Dermis microvascular lymphatic vessel endothelial cell (primary cell): ENCODE measurements around the gene CCDC170. TPM values are rescaled to one million over a fixed set of nuclear protein-coding genes. Genes with fewer than 3 reads are reported as not detected.

Source experiments
- DNase-seq, 2 donors: peaks; one replicate each; pipeline versions ENCODE4 v3.0.0 to v3.0.0-alpha.2; 2010; ENCODE audit warnings: low read depth in 2 of 2
- total RNA-seq: library from RNA; depleted of rRNA; stranded (reverse); fragments of >200 nt; gene quantifications from 2 replicates; pipeline ENCODE4 v1.2.1, GENCODE V29; 2014

Gene CCDC170
- total RNA-seq, 1 donor from 2014 or later, result under 0.01 TPM

- no peak for DNase-seq
Observed at GRCh38 chr6:151546941-151547659, 53.3 kb downstream of the CCDC170 start.

GRCh38 chr6:151548201-151548600, 54.4 kb downstream of the CCDC170 start:
- no peak for DNase-seq

DNA sequence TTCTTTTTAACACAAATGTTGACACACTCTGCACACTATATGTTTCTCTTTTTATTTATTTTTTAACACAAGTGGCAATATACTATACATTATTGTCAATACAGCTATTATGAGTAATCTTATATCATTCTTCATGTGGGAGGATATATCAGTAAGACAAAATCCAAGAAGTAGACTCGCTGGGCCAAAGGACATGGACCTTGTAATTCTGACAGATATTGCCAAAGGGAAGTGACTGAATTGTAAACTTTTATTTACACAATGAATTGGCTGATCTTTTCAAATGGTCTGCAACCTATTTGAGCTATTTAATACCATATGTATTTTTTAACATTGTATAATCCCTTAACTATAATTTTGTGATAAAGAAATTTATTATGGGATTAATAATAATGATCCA, 56.0 kb downstream of the CCDC170 start:
- DNase-seq, result no peak

DNA sequence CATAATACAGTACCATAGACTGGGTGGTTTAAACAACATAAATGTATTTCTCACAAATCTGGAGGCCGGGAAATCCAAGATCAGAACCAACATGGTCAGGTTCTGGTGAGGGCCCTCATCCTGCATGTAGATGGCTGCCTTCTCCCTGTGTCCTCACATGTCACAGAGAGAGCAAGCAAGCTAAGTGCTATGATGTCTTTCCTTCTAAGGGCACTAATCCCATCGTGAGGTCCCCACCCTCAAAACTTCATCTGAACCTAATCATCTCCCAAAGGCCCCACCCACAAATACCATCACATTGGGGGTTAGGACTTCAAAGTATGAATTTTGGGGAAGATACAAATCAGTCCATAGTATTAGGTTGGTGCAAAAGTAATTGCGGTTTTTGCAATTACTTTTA, 56.8 kb downstream of the CCDC170 start:
- no peak for DNase-seq

- no peak for DNase-seq
Observed at GRCh38 chr6:151551223-151551857, 57.5 kb downstream of the CCDC170 start.

DNA sequence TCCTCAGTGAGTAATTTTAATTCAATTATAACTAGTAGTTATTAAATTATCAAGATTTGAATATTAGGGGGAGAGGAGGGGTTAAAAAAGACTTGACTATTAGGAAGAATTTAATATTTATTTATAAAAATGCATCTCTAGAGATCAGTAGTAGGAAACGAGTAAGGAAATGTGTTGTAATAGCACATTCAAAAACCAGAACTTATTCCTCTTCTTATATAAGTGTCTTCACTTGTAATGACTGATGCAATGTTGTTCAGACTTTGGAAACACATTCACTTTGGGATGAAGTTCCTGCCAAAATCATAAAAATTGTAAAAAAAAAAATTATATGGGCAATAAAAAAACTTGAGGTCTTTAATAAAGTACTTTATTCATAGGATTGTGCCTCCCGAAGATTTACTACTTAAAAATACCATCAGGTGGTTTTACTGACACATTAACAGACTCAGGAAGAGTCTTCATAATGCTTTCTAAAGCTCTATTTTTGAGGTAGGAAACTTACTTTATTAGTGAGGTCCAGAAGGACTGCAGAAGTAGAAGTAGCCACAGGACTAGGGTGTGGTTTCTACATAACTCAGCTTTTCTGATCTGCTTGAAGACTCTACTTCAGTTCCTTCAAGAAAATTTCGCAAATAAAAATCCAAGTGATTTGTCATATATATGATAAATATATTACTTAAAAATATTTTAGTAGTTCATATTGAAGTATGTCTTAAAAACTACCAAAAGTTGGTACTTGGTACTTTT, 59.8 kb downstream of the CCDC170 start:
- DNase-seq, result no peak

DNA sequence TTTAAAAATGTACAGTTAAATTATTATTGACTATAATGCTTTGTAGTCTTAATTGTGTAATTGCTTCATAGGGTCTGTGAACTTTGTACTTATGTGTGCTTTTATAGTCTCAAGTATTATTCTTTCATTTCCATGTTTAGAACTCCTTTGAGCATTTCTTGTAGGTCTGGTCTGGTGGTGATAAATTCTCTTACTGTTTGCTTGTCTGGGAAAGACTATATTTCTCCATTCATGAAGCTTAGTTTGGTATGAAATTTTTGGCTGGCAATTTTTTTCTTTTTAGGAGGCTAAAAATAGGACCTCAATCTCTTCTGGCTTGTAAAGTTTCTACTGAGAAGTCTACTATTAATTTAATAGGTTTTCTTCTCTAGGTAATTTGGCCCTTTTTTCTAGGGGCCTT, 67.4 kb downstream of the CCDC170 start:
- no peak for DNase-seq

DNA sequence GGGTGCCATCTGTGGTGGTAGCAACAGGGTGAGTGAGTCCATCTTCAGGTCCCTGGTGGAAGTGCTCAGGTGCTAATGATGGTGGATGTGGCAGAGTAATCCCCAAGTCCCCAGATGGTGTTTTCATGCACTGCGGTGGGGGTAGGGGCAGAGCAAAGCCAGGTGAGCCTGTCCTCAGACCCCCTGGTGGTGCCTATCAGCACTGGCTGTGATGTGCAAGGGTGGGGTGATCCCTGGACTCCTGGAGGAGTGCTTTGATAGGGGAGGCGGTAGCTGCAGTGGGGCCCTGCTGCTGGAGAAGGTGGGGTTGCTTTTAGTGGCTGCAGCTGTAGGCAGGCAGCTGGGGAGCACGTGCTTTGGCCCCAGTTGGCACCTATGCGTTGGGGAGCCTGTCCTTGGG, 70.8 kb downstream of the CCDC170 start:
- DNase-seq, result no peak

GRCh38 chr6:151565940-151566339, 72.1 kb downstream of the CCDC170 start:
- no peak for DNase-seq

- no peak for DNase-seq
Observed at GRCh38 chr6:151566557-151566956, 72.7 kb downstream of the CCDC170 start.

DNA sequence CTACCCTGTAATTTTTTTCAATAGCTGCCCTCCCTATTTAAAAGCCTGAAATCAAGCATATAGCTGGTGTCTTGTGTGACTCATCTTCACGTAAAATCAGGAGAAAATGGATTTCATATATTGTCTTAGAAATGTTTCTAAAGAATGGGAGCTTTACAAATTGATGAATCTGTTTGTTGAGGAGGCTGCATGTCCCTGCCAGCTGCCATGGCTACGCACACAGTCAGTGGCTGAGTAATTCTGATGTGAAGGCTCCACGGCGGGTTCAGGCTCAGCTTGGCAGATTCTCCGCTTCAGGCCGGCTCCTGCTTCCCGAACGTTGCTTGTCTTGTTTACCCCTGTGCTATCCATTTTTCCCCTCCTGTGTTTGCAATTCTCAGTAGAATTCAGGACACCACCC, 82.8 kb downstream of the CCDC170 start:
- DNase-seq, result no peak

GRCh38 chr6:151577257-151577656, 83.4 kb downstream of the CCDC170 start:
- DNase-seq, result no peak

DNA sequence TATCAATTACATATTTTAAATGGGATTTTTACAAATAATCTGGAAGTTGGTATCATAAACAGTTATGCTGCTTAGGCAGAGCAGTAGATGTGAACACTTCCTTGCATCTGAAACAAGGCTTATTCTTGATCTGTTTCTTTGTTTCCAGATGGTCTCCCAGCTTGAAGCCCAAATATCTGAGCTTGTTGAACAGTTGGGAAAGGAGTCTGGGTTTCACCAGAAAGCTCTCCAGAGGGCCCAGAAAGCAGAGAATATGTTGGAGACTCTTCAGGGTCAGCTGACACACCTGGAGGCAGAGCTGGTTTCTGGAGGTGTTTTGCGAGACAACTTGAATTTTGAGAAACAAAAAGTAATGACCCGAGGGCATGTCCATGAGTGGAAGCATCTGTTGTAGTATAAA, 91.9 kb downstream of the CCDC170 start:
- DNase-seq, result no peak

DNA sequence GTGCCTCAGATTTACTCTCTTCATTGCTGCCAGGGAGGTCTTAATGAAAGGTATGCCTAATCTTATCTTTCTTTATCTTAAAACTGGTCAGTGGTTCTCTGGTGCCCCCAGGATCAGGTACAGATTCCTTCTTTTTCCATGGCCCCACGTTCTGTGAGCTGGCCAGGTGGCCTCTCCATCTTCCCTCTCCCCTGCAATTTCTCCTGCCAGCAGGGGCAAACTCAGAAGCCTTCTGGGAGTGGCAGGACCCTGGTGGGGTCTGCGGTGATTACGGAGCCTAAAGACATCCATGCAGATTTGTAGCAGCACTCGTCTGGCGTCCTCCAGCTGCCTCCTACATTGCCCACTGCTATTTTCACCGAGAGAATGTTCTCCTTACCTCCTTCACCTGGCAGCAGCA, 95.8 kb downstream of the CCDC170 start:
- DNase-seq, result no peak

DNA sequence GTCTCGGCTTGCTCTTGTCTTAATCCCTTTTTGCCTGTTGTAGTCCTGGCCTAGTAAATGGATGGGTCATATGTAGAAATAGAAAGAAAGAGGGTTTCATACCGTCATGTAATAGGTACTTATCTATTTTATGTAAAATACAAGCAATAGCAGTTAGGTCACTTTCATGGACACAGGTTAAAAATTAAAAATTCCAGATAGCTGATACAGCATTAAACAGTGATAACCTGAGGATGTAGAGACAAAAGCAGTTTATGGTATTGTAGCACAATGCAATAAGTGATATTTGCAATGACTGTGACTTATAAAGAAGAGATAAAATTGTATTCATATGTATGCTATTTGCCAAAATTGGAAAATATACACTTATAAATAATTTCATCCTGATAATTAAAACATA, 96.9 kb downstream of the CCDC170 start:
- no peak for DNase-seq

DNA sequence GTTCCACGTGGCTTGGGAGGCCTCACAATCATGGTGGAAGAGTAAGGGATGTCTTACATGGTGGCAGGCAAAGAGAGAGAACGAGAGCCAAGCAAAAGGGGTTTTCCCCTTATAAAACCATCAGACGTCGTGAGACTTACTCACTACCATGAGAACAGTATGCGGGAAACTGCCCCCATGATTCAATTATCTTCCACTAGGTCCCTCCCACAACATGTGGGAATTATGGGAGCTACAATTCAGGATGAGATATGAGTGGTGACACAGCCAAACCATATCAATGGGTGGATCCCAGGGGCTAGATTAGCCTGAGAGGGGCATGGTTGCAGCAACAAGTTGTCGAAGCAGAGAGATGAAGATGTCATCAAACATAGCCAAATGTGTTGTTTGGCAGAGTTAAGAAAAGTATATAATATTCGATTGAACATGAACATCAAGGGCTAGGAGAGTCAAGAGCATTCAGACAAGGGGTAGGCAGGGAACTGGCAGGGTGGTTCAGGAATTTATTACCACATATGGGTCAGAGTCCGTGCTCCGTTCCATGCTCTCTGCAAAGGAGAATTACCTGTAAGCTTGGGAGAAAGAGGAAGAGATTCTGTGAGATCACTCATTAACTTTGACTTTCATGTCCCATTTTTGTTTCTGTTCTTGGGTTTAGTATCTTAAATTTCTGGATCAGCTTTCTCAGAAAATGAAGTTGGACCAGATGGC, 98.8 kb downstream of the CCDC170 start:
- no peak for DNase-seq

DNA sequence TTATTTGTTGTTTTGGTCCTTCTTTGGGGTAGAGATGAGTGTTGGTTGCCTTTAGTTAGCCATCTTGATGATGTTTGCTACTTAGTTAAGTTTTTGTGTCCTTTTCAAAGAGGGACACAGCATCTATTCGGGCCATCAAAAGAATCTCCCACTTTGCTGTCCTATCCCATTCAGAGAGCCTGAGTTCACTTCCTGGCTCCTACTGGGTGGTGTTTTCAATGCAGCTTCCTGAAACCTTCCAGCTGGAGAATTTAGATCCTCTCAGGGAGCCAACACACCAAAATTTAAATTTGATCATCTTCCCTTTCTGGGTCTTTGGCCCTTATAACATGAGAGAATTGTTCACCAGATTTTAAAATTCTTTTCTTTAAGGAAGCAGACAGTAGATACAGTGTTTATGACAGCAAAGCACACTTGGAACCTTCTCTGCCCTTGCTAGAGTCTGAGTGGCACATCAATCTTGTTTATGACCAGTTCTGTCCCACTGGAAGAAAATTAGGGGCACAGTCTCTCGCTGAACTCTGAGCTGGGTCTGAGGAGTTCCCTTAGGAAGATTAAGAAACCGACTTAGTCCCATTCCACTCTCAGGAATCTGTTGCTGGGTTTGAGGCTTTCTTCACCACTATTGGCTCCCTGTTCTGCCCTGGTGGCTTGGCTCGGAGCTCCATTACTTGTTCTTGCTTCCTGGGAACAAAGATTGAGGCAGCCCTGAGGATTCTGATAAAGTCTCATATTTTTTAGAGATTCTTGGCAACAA, 115.5 kb downstream of the CCDC170 start:
- no peak for DNase-seq

- DNase-seq, result no peak
Observed at GRCh38 chr6:151610326-151610725, 116.5 kb downstream of the CCDC170 start.

DNA sequence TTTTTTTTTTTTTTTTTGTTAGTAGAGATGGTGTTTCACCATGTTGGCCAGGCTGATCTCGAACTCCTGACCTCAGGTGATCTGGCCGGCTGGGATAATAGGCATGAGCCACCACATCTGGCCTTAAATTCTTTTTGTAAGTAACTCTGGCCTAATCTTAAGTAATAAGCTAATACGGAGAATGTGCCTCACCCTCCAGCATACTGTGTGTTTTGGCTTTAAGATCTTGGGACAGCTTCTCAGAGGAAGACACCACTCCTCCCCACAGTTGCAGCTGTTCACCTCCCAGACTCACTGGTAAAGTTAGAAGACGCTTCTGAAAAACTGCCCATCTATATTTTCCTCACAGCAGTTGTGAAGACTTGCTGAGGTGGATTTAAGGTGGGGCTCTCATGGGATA, 120.8 kb downstream of the CCDC170 start:
- DNase-seq, result no peak

DNA sequence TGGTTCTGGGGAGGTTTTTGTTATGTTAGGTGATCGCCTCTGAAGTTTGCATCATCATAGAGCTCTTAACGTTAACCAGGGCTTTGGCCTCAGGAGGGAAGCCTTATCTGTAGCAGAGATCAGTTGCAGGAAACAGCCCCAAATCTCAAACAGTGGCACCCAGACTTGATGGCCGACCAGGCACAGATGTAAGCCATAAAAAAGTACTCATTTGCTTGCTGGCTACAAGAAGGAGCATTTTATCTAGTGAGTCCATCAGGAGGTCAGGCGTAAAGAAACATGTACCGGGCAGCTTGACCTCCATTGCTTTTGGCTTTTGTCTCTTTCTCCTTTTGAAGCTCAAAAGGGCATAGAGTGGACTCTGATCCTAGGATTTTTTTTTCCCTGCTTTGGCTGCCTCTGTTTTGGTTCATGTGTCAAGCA, 122.3 kb downstream of the CCDC170 start:
- no peak for DNase-seq

DNA sequence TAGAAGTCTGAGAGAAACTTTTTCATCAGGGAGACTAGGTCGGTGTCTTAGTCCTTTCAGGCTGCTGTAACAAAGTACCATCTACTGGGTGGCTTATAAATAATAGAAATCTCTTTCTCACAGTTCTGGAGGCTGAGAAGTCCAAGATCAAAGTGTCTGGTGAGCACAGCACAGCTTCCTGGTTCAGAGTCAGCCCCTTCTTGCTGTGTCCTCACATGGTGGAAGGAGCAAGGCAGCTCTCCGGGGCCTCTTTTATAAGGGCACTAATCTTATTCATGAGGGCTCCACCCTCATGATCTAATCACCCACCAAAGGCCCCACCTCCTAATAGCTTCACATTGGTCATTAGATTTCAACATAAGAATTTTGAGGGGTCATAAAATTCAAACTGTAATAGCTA, 122.8 kb downstream of the CCDC170 start:
- no peak for DNase-seq
